Endothelial cell of umbilical vein (primary cell): ENCODE measurements around the gene HTRA2. TPM values are rescaled to one million over a fixed set of nuclear protein-coding genes. Genes with fewer than 3 reads are reported as not detected.

Experiments used
- BruUV-seq: library from RNA; stranded (reverse); fragments of 400-500 nt; replicated peaks from 2 replicates; lab custom pipeline; 2021; lab: Mats Ljungman, UMichigan
- CTCF ChIA-PET: fragments of 300-600, 350-600 bp; sonication (Branson Sonifier 250); formaldehyde crosslinking; loops from one replicate; lab custom pipeline; 2021; ENCODE audit warnings: antibody characterized with exemption, inconsistent platforms; lab: Charles Lee
- POLR2A ChIA-PET: fragments of 300-600, 350-600 bp; sonication (Branson Sonifier 250); formaldehyde crosslinking; loops from one replicate; lab custom pipeline; 2021; ENCODE audit warnings: antibody characterized with exemption, inconsistent platforms; lab: Charles Lee
- DNase-seq: peaks from one replicate; pipeline ENCODE4 v3.0.0-alpha.2; 2011; ENCODE audit warnings: low read depth, low spot score
- FAIRE-seq: peaks from 2 replicates; lab custom pipeline; 2011; peaks lifted over from hg19 to GRCh38; lab: Jason Lieb, UNC
- H2AFZ ChIP-seq: 2 replicates; pipeline ENCODE4 v1.6.0; 2012; ENCODE audit warnings: low read depth, low read length, control low read depth, inconsistent platforms
- H3K27ac ChIP-seq: 2 replicates; pipeline ENCODE4 v1.5.1; 2011; ENCODE audit warnings: low read depth, mild to moderate bottlenecking, control low read depth, low read length, moderate library complexity; ENCODE audit not compliant: insufficient read depth
- H3K27me3 ChIP-seq, 2 experiments: 2 replicates each; pipeline versions ENCODE4 v1.6.0 to v1.6.1; 2011; ENCODE audit warnings: low read length in 2 of 2, mixed read lengths in 1 of 2; ENCODE audit not compliant: control insufficient read depth in 2 of 2, insufficient read depth in 2 of 2
- H3K36me3 ChIP-seq, 2 experiments: 2 replicates in 1 of 2; 3 replicates in 1 of 2; pipeline ENCODE4 v1.5.1; 2011; ENCODE audit warnings: low read length in 2 of 2, mild to moderate bottlenecking in 1 of 2, moderate library complexity in 1 of 2; ENCODE audit not compliant: control insufficient read depth in 2 of 2, insufficient read depth in 2 of 2; ENCODE audit errors: extremely low read depth in 1 of 2
- H3K4me1 ChIP-seq: 3 replicates; pipeline ENCODE4 v1.5.1; 2011; ENCODE audit warnings: mild to moderate bottlenecking, low read length; ENCODE audit not compliant: control insufficient read depth, insufficient read depth; ENCODE audit errors: extremely low read depth
- H3K4me2 ChIP-seq: 2 replicates; pipeline ENCODE4 v1.6.1; 2011; ENCODE audit warnings: low read length, control low read depth, mixed read lengths; ENCODE audit not compliant: insufficient read depth
- H3K4me3 ChIP-seq, 3 experiments: fragments of 200-600 bp in 1 of 3; sonication (generic), shearing (Covaris generic) in 1 of 3; replicated peaks in 1 of 3; 2 replicates each; pipeline ENCODE4 v1.5.1; 2011 to 2016; ENCODE audit warnings: control low read depth in 3 of 3, low read length in 3 of 3, mild to moderate bottlenecking in 2 of 3, inconsistent platforms in 1 of 3, low read depth in 1 of 3, moderate library complexity in 1 of 3; ENCODE audit not compliant: insufficient read depth in 1 of 3
- H3K79me2 ChIP-seq: 2 replicates; pipeline ENCODE4 v1.6.0; 2012; ENCODE audit warnings: low read length, inconsistent platforms; ENCODE audit not compliant: control insufficient read depth, insufficient read depth
- H3K9ac ChIP-seq: replicated peaks from 2 replicates; pipeline ENCODE3; 2011; ENCODE audit warnings: low read length, control low read depth; ENCODE audit not compliant: insufficient read depth; ENCODE audit errors: extremely low read depth
- H3K9me1 ChIP-seq: replicated peaks from 3 replicates; pipeline ENCODE4 v1.6.0; 2011; ENCODE audit warnings: mild to moderate bottlenecking, low read length; ENCODE audit not compliant: control insufficient read depth, insufficient read depth; ENCODE audit errors: extremely low read depth
- H3K9me3 ChIP-seq: replicated peaks from 2 replicates; pipeline ENCODE4 v1.5.1; 2012; ENCODE audit warnings: low read length, inconsistent platforms; ENCODE audit not compliant: control insufficient read depth, insufficient read depth
- H4K20me1 ChIP-seq: replicated peaks from 2 replicates; pipeline ENCODE3; 2011; ENCODE audit warnings: mild to moderate bottlenecking, low read length; ENCODE audit not compliant: control insufficient read depth, insufficient read depth; ENCODE audit errors: extremely low read depth
- CTCF ChIP-seq, 2 donors: IDR thresholded peaks; 1 replicate in 1 of 2; 2 replicates in 1 of 2; pipeline ENCODE4 v1.5.1; 2011; ENCODE audit warnings: low read length in 2 of 2, mild to moderate bottlenecking in 2 of 2, moderate library complexity in 2 of 2, control low read depth in 1 of 2, inconsistent platforms in 1 of 2, low read depth in 1 of 2; ENCODE audit not compliant: insufficient read depth in 1 of 2; ENCODE audit errors: extremely low read depth in 1 of 2
- EZH2 ChIP-seq: IDR thresholded peaks from 2 replicates; pipeline ENCODE4 v1.6.1; 2012; ENCODE audit warnings: borderline replicate concordance, low read depth, mild to moderate bottlenecking, moderate library complexity, low read length, inconsistent platforms; ENCODE audit not compliant: severe bottlenecking
- FOS ChIP-seq: IDR thresholded peaks from 2 replicates; pipeline ENCODE4 v1.6.1; 2011; ENCODE audit warnings: mild to moderate bottlenecking, low read length, moderate library complexity, borderline replicate concordance; ENCODE audit not compliant: insufficient read depth
- GATA2 ChIP-seq: IDR thresholded peaks from 2 replicates; pipeline ENCODE4 v1.7.0; 2011; ENCODE audit warnings: low read depth, mild to moderate bottlenecking, moderate library complexity, mixed read lengths, low read length; ENCODE audit not compliant: insufficient read length, insufficient read depth
- JUN ChIP-seq: IDR thresholded peaks from 2 replicates; pipeline ENCODE4 v1.6.1; 2011; ENCODE audit warnings: borderline replicate concordance, low read depth; ENCODE audit not compliant: insufficient read length, insufficient read depth
- MAX ChIP-seq: IDR thresholded peaks from 2 replicates; pipeline ENCODE4 v1.6.1; 2011; ENCODE audit not compliant: insufficient read depth, insufficient read length
- MYC ChIP-seq: IDR thresholded peaks from one replicate; pipeline ENCODE4 v1.6.1; 2011; ENCODE audit warnings: mild to moderate bottlenecking, low read depth, low read length
- POLR2A ChIP-seq: IDR thresholded peaks from 2 replicates; pipeline ENCODE4 v1.6.1; 2012; ENCODE audit warnings: low read depth, mild to moderate bottlenecking, control low read depth, low read length
- POLR2AphosphoS5 ChIP-seq: IDR thresholded peaks from 2 replicates; pipeline ENCODE4 v1.6.1; 2012; ENCODE audit warnings: low read depth, mild to moderate bottlenecking, control low read depth, low read length, moderate library complexity; ENCODE audit not compliant: insufficient read depth
- dilution Hi-C: fragments of 300-500 bp; cut with MboI; formaldehyde crosslinking; loops from one replicate; pipeline ENCODE4 v1.15.0; 2019; ENCODE audit warnings: low sequenced_read_pairs; ENCODE audit not compliant: extremely low pct_ligation_motif_present
- intact Hi-C: fragments of 100-400 bp; cut with micrococcal nuclease; formaldehyde crosslinking; loops from one replicate; pipeline ENCODE4 v1.10.0; 2022
- polyA plus RNA-seq, 4 experiments: library from polyadenylated mRNA; depleted of rRNA in 3 of 4; stranded (reverse) in 3 of 4; unstranded in 1 of 4; fragments of >200 nt; gene quantifications; 2 replicates each; pipeline versions ENCODE4 v1.2.1 to v1.2.3, GENCODE V29; 2011 to 2012; ENCODE audit warnings: missing spikeins in 1 of 4
- total RNA-seq: library from RNA; stranded (reverse); gene quantifications from 2 replicates; pipeline ENCODE4 v1.2.3, GENCODE V29; 2021

HTRA2 gene
- total and polyA plus RNA-seq, 2 donors (not counting 3 experiments of a cell fraction or from before 2014, with no cell fraction given), result 34.3 to 54.1 TPM

- Histone ChIP-seq H3K4me1 (peaks cover 7% of the 10 kb centered on the region), H3K27ac (no peak overlapping the region), H3K9me1 (no peaks in the 10 kb centered on the region), H3K79me2 (no peaks in the 10 kb centered on the region), H3K4me2 (no peak overlapping the region), H4K20me1 (no peaks in the 10 kb centered on the region), H3K27me3 (peaks cover 80 to 95% of the 10 kb centered on the region in 2 experiments), H3K4me3 (no peak overlapping the region), H2AFZ (no peak overlapping the region), H3K9me3 (no peaks in the 10 kb centered on the region), H3K36me3 (no peaks in the 10 kb centered on the region), H3K9ac (no peak overlapping the region)
- ChIA-PET CTCF (no interaction called here), POLR2A (interaction anchor here (0.7 kb wide), 2 partner anchors 12 to 453 kb away, joined by 3 to 4 read pairs; partner anchors contain the start of gene DQX1)
- no TSS peak for BruUV-seq
- peak; percentile 9 for DNase-seq
- FAIRE-seq, result no peak
- TF ChIP-seq JUN (no peak), EZH2 (peak; percentile 89)
- dilution Hi-C loops (no loop called here), intact Hi-C loops (no loop called here)
These were observed 15.9 kb upstream of the HTRA2 start for GRCh38 chr2:74513605-74514367.

GRCh38 chr2:74514368-74515270 lies 15.1 kb upstream of the HTRA2 start, which contains the start of gene TLX2:
Gene TLX2 (plus strand): TSS chr2:74514450. CDS start chr2:74514807, 357 bp downstream.
- ChIA-PET POLR2A (interaction anchor here (0.7 kb wide), 3 partner anchors 11 to 452 kb away, joined by 3 to 5 read pairs (median 4); partner anchors contain the start of gene DQX1), CTCF (interaction anchor here (1.4 kb wide), 1 partner anchor 9 kb away, joined by 3 read pairs; no protein-coding TSS in a partner anchor)
- Histone ChIP-seq H3K27ac (no peak within 1 kb of the TSS), H3K4me1 (peaks cover 7% of the 10 kb centered on the region), H4K20me1 (no peaks in the 10 kb centered on the region), H3K4me2 (no peak within 1 kb of the TSS), H3K36me3 (no peaks in the 10 kb centered on the region), H3K9me1 (no peaks in the 10 kb centered on the region), H3K9ac (no peak within 1 kb of the TSS), H3K4me3 (no peak within 1 kb of the TSS), H2AFZ (no peak within 1 kb of the TSS), H3K79me2 (no peaks in the 10 kb centered on the region), H3K9me3 (no peaks in the 10 kb centered on the region), H3K27me3 (peaks cover 87 to 98% of the 10 kb centered on the region in 2 experiments)
- BruUV-seq, result no TSS peak
- intact Hi-C loops (no loop called here), dilution Hi-C loops (no loop called here)
- no peak for TF ChIP-seq POLR2AphosphoS5
- no peak for TF ChIP-seq CTCF (IDR thresholded peaks at IDR 0.05; ENCODE audit: extremely low read depth in 1 of 2, insufficient read depth in 1 of 2, low read depth in 1 of 2, low read length in 2 of 2)
- no peak for TF ChIP-seq FOS
- TF ChIP-seq EZH2, result no peak
- TF ChIP-seq MYC, result no peak
- TF ChIP-seq GATA2, result no peak
- TF ChIP-seq MAX, result no peak
- no peak for TF ChIP-seq JUN
- TF ChIP-seq POLR2A, result no peak
- DNase-seq (no peak), FAIRE-seq (no peak)
